ENCODE data around the gene PSME1.

The PSME1 gene

GRCh38 chr14:24135834-24136683 is at the start of gene PSME1:
Gene PSME1 (plus strand): TSS chr14:24136194. CDS start chr14:24136263, 69 bp downstream.
- Histone ChIP-seq H3K9me3 (ENCODE audit: control insufficient read depth, insufficient read depth, low read length) (no peaks in the 10 kb centered on the region), H3K9ac (ENCODE audit: low read depth, low read length) (no peak within 1 kb of the TSS; the same call in 1 of the 2 replicates), H3K36me3 (ENCODE audit: control insufficient read depth, insufficient read depth, low read length) (peaks cover 25% of the 10 kb centered on the region), H3K27ac (ENCODE audit: low read depth, low read length) (peak within 1 kb of the TSS; percentile 25), H3K27me3 (ENCODE audit: control insufficient read depth, insufficient read depth, low read length) (no peaks in the 10 kb centered on the region), H3K4me3 (ENCODE audit: low read depth, low read length) (peak within 1 kb of the TSS; percentile 78), H3K4me1 (ENCODE audit: control insufficient read depth, insufficient read depth, low read length) (peaks cover 9% of the 10 kb centered on the region)

DNA sequence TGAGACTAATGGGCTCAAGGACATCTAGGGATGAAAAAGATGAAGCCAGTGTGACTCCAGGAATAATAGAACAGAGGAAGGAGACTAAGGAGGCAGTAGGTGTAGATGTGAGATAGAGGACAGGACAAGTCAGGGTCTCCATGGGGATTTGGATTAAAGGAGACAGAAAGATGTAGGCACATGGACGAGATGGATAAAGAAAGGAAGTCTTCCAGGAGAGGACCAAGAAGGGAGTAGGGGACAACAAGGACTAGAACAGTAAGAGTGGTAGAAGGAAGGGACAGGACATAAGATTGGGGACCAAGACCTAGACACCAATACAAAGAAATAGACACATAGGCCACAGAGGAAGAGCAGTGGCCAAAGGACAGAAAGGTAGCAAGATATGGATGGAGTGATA is 49.0 kb upstream of the PSME1 start:
- H3K36me3 ChIP-seq (ENCODE audit: control insufficient read depth, insufficient read depth, low read length) = no peaks in the 10 kb centered on the region
- H3K4me3 ChIP-seq (ENCODE audit: low read depth, low read length) = no peak overlapping the region
- no peak overlapping the region for H3K9ac ChIP-seq (ENCODE audit: low read depth, low read length)
- H3K27ac ChIP-seq (ENCODE audit: low read depth, low read length) = no peak overlapping the region
- 0 out of 2 replicates have a peak, but pooled peaks cover 2% of the 10 kb centered on the region for H3K4me1 ChIP-seq (ENCODE audit: control insufficient read depth, insufficient read depth, low read length)
- H3K9me3 ChIP-seq (ENCODE audit: control insufficient read depth, insufficient read depth, low read length) = no peaks in the 10 kb centered on the region
- peaks cover 10% of the 10 kb centered on the region for H3K27me3 ChIP-seq (ENCODE audit: control insufficient read depth, insufficient read depth, low read length)

DNA sequence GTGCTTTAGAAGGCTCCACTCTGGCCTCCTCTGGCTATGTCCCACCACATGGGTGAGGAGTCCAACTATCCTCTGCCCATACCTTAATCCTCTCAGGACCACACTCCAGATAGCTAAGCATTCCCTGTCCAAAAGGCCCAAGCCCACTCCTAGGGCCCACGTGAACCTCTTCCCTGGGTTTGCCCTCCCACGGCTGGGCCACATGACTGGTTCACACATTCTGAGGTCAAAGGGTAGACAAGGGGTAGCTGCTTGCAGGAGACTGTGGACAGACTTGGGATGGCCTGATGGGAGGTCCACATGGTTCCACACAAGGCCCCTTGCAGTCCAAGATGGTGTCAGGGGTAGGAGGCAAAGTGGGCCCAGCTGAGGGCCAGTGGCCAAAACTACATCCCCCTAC is 47.9 kb upstream of the PSME1 start:
- Histone ChIP-seq H3K36me3 (ENCODE audit: control insufficient read depth, insufficient read depth, low read length) (no peaks in the 10 kb centered on the region), H3K27ac (ENCODE audit: low read depth, low read length) (no peak overlapping the region), H3K27me3 (ENCODE audit: control insufficient read depth, insufficient read depth, low read length) (no peaks in the 10 kb centered on the region; the same call in 1 of the 2 replicates), H3K4me1 (ENCODE audit: control insufficient read depth, insufficient read depth, low read length) (no peaks in the 10 kb centered on the region), H3K9ac (ENCODE audit: low read depth, low read length) (no peak overlapping the region), H3K4me3 (ENCODE audit: low read depth, low read length) (no peak overlapping the region), H3K9me3 (ENCODE audit: control insufficient read depth, insufficient read depth, low read length) (no peaks in the 10 kb centered on the region)

- no peaks in the 10 kb centered on the region for H3K9me3 ChIP-seq (ENCODE audit: control insufficient read depth, insufficient read depth, low read length)
- no peak overlapping the region for H3K27ac ChIP-seq (ENCODE audit: low read depth, low read length)
- H3K9ac ChIP-seq (ENCODE audit: low read depth, low read length) = no peak overlapping the region
- H3K36me3 ChIP-seq (ENCODE audit: control insufficient read depth, insufficient read depth, low read length) = no peaks in the 10 kb centered on the region
- H3K27me3 ChIP-seq (ENCODE audit: control insufficient read depth, insufficient read depth, low read length) = no peaks in the 10 kb centered on the region
- no peak overlapping the region for H3K4me3 ChIP-seq (ENCODE audit: low read depth, low read length)
- peaks cover 6% of the 10 kb centered on the region for H3K4me1 ChIP-seq (ENCODE audit: control insufficient read depth, insufficient read depth, low read length)
These were observed 46.1 kb upstream of the PSME1 start for GRCh38 chr14:24089890-24090289.

DNA sequence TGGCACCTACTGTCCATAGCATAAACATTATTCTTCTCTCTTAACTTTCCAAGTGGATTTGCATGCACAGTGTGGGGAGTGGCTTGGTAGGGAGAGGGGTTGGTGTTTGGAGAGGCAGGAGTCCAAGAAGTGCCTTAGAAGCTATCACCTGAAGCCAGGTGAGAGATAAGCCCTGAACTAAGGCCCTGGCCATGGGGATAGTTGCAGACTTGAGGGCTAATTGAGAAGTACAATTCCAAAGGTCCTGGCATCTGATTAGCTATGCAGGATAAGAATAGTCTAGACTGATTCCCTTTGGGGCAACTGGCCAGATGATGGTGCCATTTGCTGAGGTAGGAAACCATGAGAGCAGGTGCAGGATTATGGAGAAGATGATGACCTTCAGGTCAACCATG is 43.9 kb upstream of the PSME1 start:
- no peak overlapping the region for H3K4me3 ChIP-seq (ENCODE audit: low read depth, low read length)
- H3K9ac ChIP-seq (ENCODE audit: low read depth, low read length) = no peak overlapping the region
- no peaks in the 10 kb centered on the region for H3K9me3 ChIP-seq (ENCODE audit: control insufficient read depth, insufficient read depth, low read length)
- no peaks in the 10 kb centered on the region for H3K27me3 ChIP-seq (ENCODE audit: control insufficient read depth, insufficient read depth, low read length)
- no peaks in the 10 kb centered on the region for H3K36me3 ChIP-seq (ENCODE audit: control insufficient read depth, insufficient read depth, low read length)
- no peak overlapping the region for H3K27ac ChIP-seq (ENCODE audit: low read depth, low read length)
- H3K4me1 ChIP-seq (ENCODE audit: control insufficient read depth, insufficient read depth, low read length) = peaks cover 16% of the 10 kb centered on the region

GRCh38 chr14:24092505-24093206 is 43.3 kb upstream of the PSME1 start:
- Histone ChIP-seq H3K4me1 (ENCODE audit: control insufficient read depth, insufficient read depth, low read length) (peaks cover 16% of the 10 kb centered on the region), H3K4me3 (ENCODE audit: low read depth, low read length) (no peak overlapping the region), H3K27me3 (ENCODE audit: control insufficient read depth, insufficient read depth, low read length) (no peaks in the 10 kb centered on the region), H3K27ac (ENCODE audit: low read depth, low read length) (no peak overlapping the region), H3K9ac (ENCODE audit: low read depth, low read length) (no peak overlapping the region), H3K9me3 (ENCODE audit: control insufficient read depth, insufficient read depth, low read length) (no peaks in the 10 kb centered on the region), H3K36me3 (ENCODE audit: control insufficient read depth, insufficient read depth, low read length) (0 out of 2 replicates have a peak, but pooled peaks cover under 1% of the 10 kb centered on the region)

- H3K4me1 ChIP-seq (ENCODE audit: control insufficient read depth, insufficient read depth, low read length) = peaks cover 16% of the 10 kb centered on the region
These were observed 42.6 kb upstream of the PSME1 start for GRCh38 chr14:24093207-24093900.

GRCh38 chr14:24093901-24094840 is 41.8 kb upstream of the PSME1 start, which contains the start of gene PCK2:
Gene PCK2 (plus strand): TSS chr14:24094311. CDS start chr14:24094406, 95 bp downstream.
- Histone ChIP-seq H3K4me3 (ENCODE audit: low read depth, low read length) (peak within 1 kb of the TSS; percentile 85), H3K27ac (ENCODE audit: low read depth, low read length) (peak within 1 kb of the TSS; percentile 88)

More at GRCh38 chr14:24093207-24093900, 42.6 kb upstream of the PSME1 start:
- peak overlapping the region; percentile 74 for H3K9ac ChIP-seq (ENCODE audit: low read depth, low read length)
- peak overlapping the region; percentile 82 for H3K27ac ChIP-seq (ENCODE audit: low read depth, low read length)
- H3K4me3 ChIP-seq (ENCODE audit: low read depth, low read length) = peak overlapping the region; percentile 46
- peaks cover 8% of the 10 kb centered on the region for H3K36me3 ChIP-seq (ENCODE audit: control insufficient read depth, insufficient read depth, low read length)
- no peaks in the 10 kb centered on the region for H3K9me3 ChIP-seq (ENCODE audit: control insufficient read depth, insufficient read depth, low read length)
- no peaks in the 10 kb centered on the region for H3K27me3 ChIP-seq (ENCODE audit: control insufficient read depth, insufficient read depth, low read length)

DNA sequence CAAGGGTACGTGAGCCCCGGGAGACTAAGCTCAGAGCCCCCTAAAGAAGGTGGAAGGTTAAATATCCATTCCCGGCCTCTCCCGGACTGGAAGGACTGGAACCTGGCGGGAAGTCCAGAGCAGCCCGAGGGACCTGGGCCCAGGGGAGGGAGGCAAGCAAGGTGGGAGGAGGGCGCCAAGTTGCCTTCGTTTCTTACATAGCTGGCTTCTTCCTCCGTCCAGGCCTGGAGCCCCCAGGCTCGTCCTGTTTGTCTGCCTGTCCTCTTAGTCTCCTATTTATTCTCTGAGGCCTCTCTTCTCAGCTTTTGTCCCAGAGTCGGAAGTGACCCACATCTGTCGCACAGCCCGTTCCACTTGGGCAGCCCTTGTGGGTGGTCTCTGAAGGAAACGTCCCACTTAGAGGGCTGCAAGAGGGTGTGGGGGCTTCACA is 41.1 kb upstream of the PSME1 start:
- H3K4me3 ChIP-seq (ENCODE audit: low read depth, low read length) = peak overlapping the region; percentile 85
- peaks cover 16% of the 10 kb centered on the region for H3K4me1 ChIP-seq (ENCODE audit: control insufficient read depth, insufficient read depth, low read length)
- peak overlapping the region; percentile 89 for H3K9ac ChIP-seq (ENCODE audit: low read depth, low read length)
- H3K36me3 ChIP-seq (ENCODE audit: control insufficient read depth, insufficient read depth, low read length) = peaks cover 23% of the 10 kb centered on the region
- no peaks in the 10 kb centered on the region for H3K9me3 ChIP-seq (ENCODE audit: control insufficient read depth, insufficient read depth, low read length)
- H3K27ac ChIP-seq (ENCODE audit: low read depth, low read length) = peak overlapping the region; percentile 88
- no peaks in the 10 kb centered on the region for H3K27me3 ChIP-seq (ENCODE audit: control insufficient read depth, insufficient read depth, low read length)

More at GRCh38 chr14:24093901-24094840, 41.8 kb upstream of the PSME1 start, which contains the start of gene PCK2:
- peak within 1 kb of the TSS; percentile 89 for H3K9ac ChIP-seq (ENCODE audit: low read depth, low read length)
- peaks cover 16% of the 10 kb centered on the region for H3K4me1 ChIP-seq (ENCODE audit: control insufficient read depth, insufficient read depth, low read length)
- H3K9me3 ChIP-seq (ENCODE audit: control insufficient read depth, insufficient read depth, low read length) = no peaks in the 10 kb centered on the region
- H3K27me3 ChIP-seq (ENCODE audit: control insufficient read depth, insufficient read depth, low read length) = no peaks in the 10 kb centered on the region
- H3K36me3 ChIP-seq (ENCODE audit: control insufficient read depth, insufficient read depth, low read length) = peaks cover 16% of the 10 kb centered on the region

Data from HUES48 (cell line).